Hepatocyte (in vitro differentiated cells): Measurements from ENCODE around the gene ATP6V1F.

ENCODE experiments used
- EZH2 ChIP-seq: fragments of 200-600 bp; sonication (generic); IDR thresholded peaks from 2 replicates; pipeline ENCODE4 v1.6.1; 2016; ENCODE audit warnings: antibody characterized with exemption, mild to moderate bottlenecking, borderline replicate concordance
- EZH2phosphoT487 ChIP-seq: fragments of 200-600 bp; sonication (generic); IDR thresholded peaks from one replicate; pipeline ENCODE4 v1.6.1; 2018; ENCODE audit warnings: antibody characterized with exemption, mild to moderate bottlenecking, low read depth, moderate library complexity; ENCODE audit not compliant: unreplicated experiment, severe bottlenecking
- TF ChIP-seq, protein P1 (sequence below): fragments of 200-600 bp; sonication (generic); IDR thresholded peaks from 2 replicates; pipeline ENCODE4 v1.5.1; 2016; ENCODE audit warnings: antibody characterized with exemption, mild to moderate bottlenecking; ENCODE audit not compliant: poor library complexity

- TF ChIP-seq EZH2 (no peak), EZH2phosphoT487 (no peak)
- TF ChIP-seq, protein P1, sequence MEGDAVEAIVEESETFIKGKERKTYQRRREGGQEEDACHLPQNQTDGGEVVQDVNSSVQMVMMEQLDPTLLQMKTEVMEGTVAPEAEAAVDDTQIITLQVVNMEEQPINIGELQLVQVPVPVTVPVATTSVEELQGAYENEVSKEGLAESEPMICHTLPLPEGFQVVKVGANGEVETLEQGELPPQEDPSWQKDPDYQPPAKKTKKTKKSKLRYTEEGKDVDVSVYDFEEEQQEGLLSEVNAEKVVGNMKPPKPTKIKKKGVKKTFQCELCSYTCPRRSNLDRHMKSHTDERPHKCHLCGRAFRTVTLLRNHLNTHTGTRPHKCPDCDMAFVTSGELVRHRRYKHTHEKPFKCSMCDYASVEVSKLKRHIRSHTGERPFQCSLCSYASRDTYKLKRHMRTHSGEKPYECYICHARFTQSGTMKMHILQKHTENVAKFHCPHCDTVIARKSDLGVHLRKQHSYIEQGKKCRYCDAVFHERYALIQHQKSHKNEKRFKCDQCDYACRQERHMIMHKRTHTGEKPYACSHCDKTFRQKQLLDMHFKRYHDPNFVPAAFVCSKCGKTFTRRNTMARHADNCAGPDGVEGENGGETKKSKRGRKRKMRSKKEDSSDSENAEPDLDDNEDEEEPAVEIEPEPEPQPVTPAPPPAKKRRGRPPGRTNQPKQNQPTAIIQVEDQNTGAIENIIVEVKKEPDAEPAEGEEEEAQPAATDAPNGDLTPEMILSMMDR = no peak
Observed at GRCh38 chr7:128899392-128899791, 36.7 kb downstream of the ATP6V1F start.
